ENCODE measurements around the gene SLC17A2. TPM values are rescaled to one million over a fixed set of nuclear protein-coding genes. Genes with fewer than 3 reads are reported as not detected.
"Not testable (repeated sequence)": the region's sequence is repeated elsewhere in the genome, so short reads cannot be mapped to it uniquely, and the experiment has no call there.

SLC17A2 gene
- total and polyA plus RNA-seq, 2 of the 13 experiments (the other 11 are each of a cell fraction or from before 2014, with no cell fraction given): 11.2 to 32.4 TPM

GRCh38 chr6:25945738-25946137 lies 15.2 kb upstream of the SLC17A2 start:
- WGBS (ENCODE audit: low lambda C conversion rate): 55% methylated on average over 3 of the region's 3 CpGs
- TF ChIP-seq ZNF431 (CRISPR knock-in tag; IDR thresholded peaks at IDR 0.05; ENCODE audit: borderline replicate concordance, low read depth): peak; percentile 99
- CTCF ChIA-PET (ENCODE audit: low intra/inter-chr PET ratio, low total read pairs); H3K36me3 ChIP-seq (replicated peaks in 1 of 2; ENCODE audit: control insufficient read depth in 1 of 2, insufficient read depth in 2 of 2, low read length in 2 of 2); H3K4me3 ChIP-seq (replicated peaks in 1 of 3; ENCODE audit: insufficient read depth in 1 of 3, low read depth in 2 of 3, low read length in 3 of 3); H3K27ac ChIP-seq (ENCODE audit: extremely low read length, insufficient read depth, low read length); H2AFZ ChIP-seq (ENCODE audit: low read length); DNase-seq (ENCODE audit: low spot score); FAIRE-seq; ATAC-seq; POLR2A ChIA-PET; H3K79me2 ChIP-seq (ENCODE audit: insufficient read depth, low read length); BruUV-seq (replicated peaks); H3K4me2 ChIP-seq (ENCODE audit: low read depth, low read length); H3K9ac ChIP-seq (ENCODE audit: insufficient read depth, low read depth, low read length); H4K20me1 ChIP-seq (ENCODE audit: insufficient read depth, low read length); in situ Hi-C loops (cut with HindIII; ENCODE audit: extremely low pct_ligation_motif_present, low pct_unique_long_range_greater_than_20kb); H3K27me3 ChIP-seq (ENCODE audit: control insufficient read depth in 1 of 2, insufficient read depth in 2 of 2, low read length in 2 of 2); H3K9me3 ChIP-seq (ENCODE audit: low read length): not testable (repeated sequence)
- peaks cover 28% of the 10 kb centered on the region for H3K4me1 ChIP-seq (ENCODE audit: insufficient read depth, low read length)
- intact Hi-C loops (cut with micrococcal nuclease; ENCODE audit: unreplicated experiment): loop anchor here (10.0 kb wide), 2 partner anchors 391 to 721 kb away; no protein-coding TSS in a partner anchor

GRCh38 chr6:25944688-25945574 lies 14.4 kb upstream of the SLC17A2 start:
- in situ Hi-C loops (cut with HindIII; ENCODE audit: extremely low pct_ligation_motif_present, low pct_unique_long_range_greater_than_20kb): loop anchor here (5.0 kb wide), 1 partner anchor 153 kb away; no protein-coding TSS in a partner anchor
- Histone ChIP-seq H3K27ac (ENCODE audit: extremely low read length, insufficient read depth, low read length) (no peak overlapping the region), H3K9me3 (ENCODE audit: low read length) (peaks cover 6% of the 10 kb centered on the region; the same call in 1 of the 2 replicates), H3K27me3 (ENCODE audit: control insufficient read depth in 1 of 2, insufficient read depth in 2 of 2, low read length in 2 of 2) (no peaks in the 10 kb centered on the region), H3K4me2 (ENCODE audit: low read depth, low read length) (peak overlapping the region; percentile 16), H3K79me2 (ENCODE audit: insufficient read depth, low read length) (no peaks in the 10 kb centered on the region), H2AFZ (ENCODE audit: low read length) (peak overlapping the region; percentile 47), H3K4me1 (ENCODE audit: insufficient read depth, low read length) (peaks cover 28% of the 10 kb centered on the region), H4K20me1 (ENCODE audit: insufficient read depth, low read length) (no peaks in the 10 kb centered on the region), H3K36me3 (replicated peaks in 1 of 2; ENCODE audit: control insufficient read depth in 1 of 2, insufficient read depth in 2 of 2, low read length in 2 of 2) (no peaks in the 10 kb centered on the region), H3K4me3 (replicated peaks in 1 of 3; ENCODE audit: insufficient read depth in 1 of 3, low read depth in 2 of 3, low read length in 3 of 3) (no peak overlapping the region), H3K9ac (ENCODE audit: insufficient read depth, low read depth, low read length) (no peak overlapping the region)
- FAIRE-seq: no peak
- BruUV-seq (replicated peaks): no TSS peak
- no peak for DNase-seq (ENCODE audit: low spot score)
- ChIA-PET CTCF (ENCODE audit: low intra/inter-chr PET ratio, low total read pairs) (no interaction called here), POLR2A (interaction anchor here (1.2 to 1.7 kb wide), 3 partner anchors 17 to 47 kb away, joined by 3 to 6 read pairs (median 6); no protein-coding TSS in a partner anchor)
- WGBS (ENCODE audit: low lambda C conversion rate): 12% methylated on average over 8 of the region's 8 CpGs
- intact Hi-C loops (cut with micrococcal nuclease; ENCODE audit: unreplicated experiment): loop anchor here (5.0 to 10.0 kb wide), 5 partner anchors 47 to 720 kb away; partner anchors contain the start of genes CARMIL1 and SLC17A1
- no peak for ATAC-seq
- no peak for TF ChIP-seq TEAD2 (CRISPR knock-in tag; IDR thresholded peaks at IDR 0.05)
- TF ChIP-seq NFKB2 (CRISPR knock-in tag; IDR thresholded peaks at IDR 0.05; ENCODE audit: borderline replicate concordance): no peak
- TF ChIP-seq ZNF691 (CRISPR knock-in tag; IDR thresholded peaks at IDR 0.05; ENCODE audit: borderline replicate concordance, low read depth): no peak
- TF ChIP-seq ATF7 (IDR thresholded peaks at IDR 0.05): peak; percentile 51; the same call in 1 of the 2 replicates
- no peak for TF ChIP-seq ATF7 (CRISPR knock-in tag; IDR thresholded peaks at IDR 0.05)
- 0 out of 2 replicates have a peak, but pooled peaks have one; percentile 25 for TF ChIP-seq MEF2D (CRISPR knock-in tag; IDR thresholded peaks at IDR 0.05)
- TF ChIP-seq ATF4 (CRISPR knock-in tag; IDR thresholded peaks at IDR 0.05): peak in 1 of 2 experiments; percentile 54; a peak in 2 of 4 replicates
- peak; percentile 84 for TF ChIP-seq CEBPB (IDR thresholded peaks at IDR 0.05; ENCODE audit: borderline replicate concordance, low read depth, low read length)
- TF ChIP-seq FOXK2 (IDR thresholded peaks at IDR 0.05): no peak
- TF ChIP-seq SAFB2 (CRISPR knock-in tag; IDR thresholded peaks at IDR 0.05; ENCODE audit: borderline replicate concordance, low read depth): no peak
- TF ChIP-seq ZNF362 (CRISPR knock-in tag; IDR thresholded peaks at IDR 0.05; ENCODE audit: borderline replicate concordance): no peak
- no peak for TF ChIP-seq SIN3A (IDR thresholded peaks at IDR 0.05; ENCODE audit: borderline replicate concordance, low read depth, low read length)
- TF ChIP-seq ZNF589 (CRISPR knock-in tag; conservative IDR thresholded peaks at IDR 0.05): no peak
